ENCODE measurements around the gene RSAD1.

The RSAD1 gene

DNA sequence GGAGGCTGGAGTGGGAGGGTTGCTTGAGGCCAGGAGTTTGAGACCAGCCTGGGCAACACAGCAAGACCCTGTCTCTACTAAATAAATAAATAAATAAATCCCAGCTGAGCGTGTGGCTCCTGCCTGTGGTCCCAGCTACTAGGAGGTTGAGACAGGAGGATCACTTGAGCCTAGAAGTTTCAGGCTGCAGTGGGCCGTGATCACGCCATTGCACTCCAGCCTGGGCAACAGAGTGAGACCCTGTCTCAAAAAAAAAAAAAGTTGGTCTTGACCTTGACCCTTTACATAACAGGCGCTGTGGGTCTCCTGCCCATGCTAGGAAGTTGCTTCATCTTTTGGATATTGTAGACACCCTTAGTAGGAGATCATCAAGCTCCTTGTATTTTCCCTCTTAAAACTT is 41.3 kb upstream of the RSAD1 start:
- H3K9me3 ChIP-seq (ENCODE audit: severe bottlenecking) = no peaks in the 10 kb centered on the region
- peaks cover 4% of the 10 kb centered on the region for H3K4me1 ChIP-seq (ENCODE audit: insufficient read depth, poor library complexity, severe bottlenecking)
- no peak for ATAC-seq (ENCODE audit: low read depth)
- H3K4me3 ChIP-seq (ENCODE audit: severe bottlenecking) = no peak overlapping the region
- no peaks in the 10 kb centered on the region for H3K27me3 ChIP-seq (ENCODE audit: insufficient read depth, poor library complexity, severe bottlenecking)
- no peak for DNase-seq (ENCODE audit: low spot score)
- peaks cover 42% of the 10 kb centered on the region for H3K36me3 ChIP-seq (ENCODE audit: low read depth)
- H3K27ac ChIP-seq (ENCODE audit: poor library complexity, severe bottlenecking) = no peak overlapping the region
- no peak for TF ChIP-seq CTCF (IDR thresholded peaks at IDR 0.05; ENCODE audit: poor library complexity, severe bottlenecking)

GRCh38 chr17:50439008-50439407 is 39.7 kb upstream of the RSAD1 start:
- no peak for ATAC-seq (ENCODE audit: low read depth)
- Histone ChIP-seq H3K4me1 (ENCODE audit: insufficient read depth, poor library complexity, severe bottlenecking) (peaks cover 20% of the 10 kb centered on the region), H3K27me3 (ENCODE audit: insufficient read depth, poor library complexity, severe bottlenecking) (no peaks in the 10 kb centered on the region), H3K36me3 (ENCODE audit: low read depth) (peaks cover 38% of the 10 kb centered on the region), H3K4me3 (ENCODE audit: severe bottlenecking) (no peak overlapping the region), H3K9me3 (ENCODE audit: severe bottlenecking) (no peaks in the 10 kb centered on the region), H3K27ac (ENCODE audit: poor library complexity, severe bottlenecking) (no peak overlapping the region)
- no peak for DNase-seq (ENCODE audit: low spot score)
- TF ChIP-seq CTCF (IDR thresholded peaks at IDR 0.05; ENCODE audit: poor library complexity, severe bottlenecking) = no peak

DNA sequence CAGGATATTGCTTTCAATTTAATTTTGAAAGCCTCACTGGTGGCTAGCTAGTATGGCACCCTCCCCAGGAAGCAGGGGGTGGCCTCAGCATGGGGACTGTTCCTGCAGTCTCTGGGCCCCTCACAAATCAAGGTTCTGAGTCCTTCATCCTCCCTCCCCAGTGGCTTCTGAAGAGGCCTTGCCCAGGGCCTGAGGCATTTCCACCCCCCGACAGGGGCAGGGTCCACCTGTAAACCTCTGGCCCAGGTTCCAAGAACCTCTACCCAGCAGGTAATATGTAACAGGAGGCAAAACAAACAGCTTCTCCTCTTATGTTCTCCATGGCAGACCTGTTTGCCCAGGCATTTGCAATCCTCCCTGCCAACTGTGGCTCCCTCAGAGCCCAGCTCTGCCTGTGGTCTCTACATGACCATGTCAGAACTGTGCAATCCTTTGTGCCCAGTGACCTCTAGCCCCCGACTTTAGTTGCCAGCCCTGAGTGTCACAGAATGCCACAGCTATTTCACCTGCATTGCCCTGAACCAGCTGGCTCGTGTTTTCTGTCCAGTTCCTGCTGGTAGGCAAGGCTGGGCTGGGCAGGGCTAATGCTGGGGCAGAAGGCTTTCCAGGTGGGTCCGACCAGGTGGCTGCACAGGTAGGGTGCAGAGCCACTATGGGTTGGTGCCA is 38.4 kb upstream of the RSAD1 start:
- peaks cover 23% of the 10 kb centered on the region for H3K4me1 ChIP-seq (ENCODE audit: insufficient read depth, poor library complexity, severe bottlenecking)
- DNase-seq (ENCODE audit: low spot score) (no peak), ATAC-seq (ENCODE audit: low read depth) (peak; percentile 30; the same call in 1 of the 3 replicates)
- no peak overlapping the region for H3K4me3 ChIP-seq (ENCODE audit: severe bottlenecking)
- H3K9me3 ChIP-seq (ENCODE audit: severe bottlenecking) = no peaks in the 10 kb centered on the region
- H3K36me3 ChIP-seq (ENCODE audit: low read depth) = peaks cover 39% of the 10 kb centered on the region
- peak overlapping the region; percentile 23 for H3K27ac ChIP-seq (ENCODE audit: poor library complexity, severe bottlenecking)
- no peak for TF ChIP-seq CTCF (IDR thresholded peaks at IDR 0.05; ENCODE audit: poor library complexity, severe bottlenecking)
- no peaks in the 10 kb centered on the region for H3K27me3 ChIP-seq (ENCODE audit: insufficient read depth, poor library complexity, severe bottlenecking)

- DNase-seq (ENCODE audit: low spot score) = peak; percentile 5
- Histone ChIP-seq H3K36me3 (ENCODE audit: low read depth) (peaks cover 35% of the 10 kb centered on the region), H3K4me1 (ENCODE audit: insufficient read depth, poor library complexity, severe bottlenecking) (peaks cover 27% of the 10 kb centered on the region), H3K27me3 (ENCODE audit: insufficient read depth, poor library complexity, severe bottlenecking) (no peaks in the 10 kb centered on the region), H3K9me3 (ENCODE audit: severe bottlenecking) (no peaks in the 10 kb centered on the region), H3K4me3 (ENCODE audit: severe bottlenecking) (no peak overlapping the region), H3K27ac (ENCODE audit: poor library complexity, severe bottlenecking) (peak overlapping the region; percentile 23)
- ATAC-seq (ENCODE audit: low read depth) = no peak
- TF ChIP-seq CTCF (IDR thresholded peaks at IDR 0.05; ENCODE audit: poor library complexity, severe bottlenecking) = no peak
Measured at GRCh38 chr17:50440838-50441829, 37.5 kb upstream of the RSAD1 start.
